Mesendoderm (in vitro differentiated cells): ENCODE data around the gene NRXN3.

Experiments
- DNase-seq: peaks from one replicate; pipeline ENCODE4 v3.0.0; 2013
- H2AK5ac ChIP-seq: 2 replicates; pipeline ENCODE4 v1.6.1; 2013; ENCODE audit warnings: low read length, inconsistent platforms
- H2BK120ac ChIP-seq: 2 replicates; pipeline ENCODE4 v1.6.1; 2013; ENCODE audit warnings: low read depth, mild to moderate bottlenecking, low read length, moderate library complexity, mixed read lengths
- H2BK15ac ChIP-seq: replicated peaks from 2 replicates; pipeline ENCODE4 v1.6.1; 2013; ENCODE audit warnings: low read depth, mild to moderate bottlenecking, moderate library complexity
- H2BK5ac ChIP-seq: 2 replicates; pipeline ENCODE4 v1.6.1; 2013; ENCODE audit warnings: low read length, inconsistent platforms
- H3K18ac ChIP-seq: 2 replicates; pipeline ENCODE4 v1.6.1; 2013; ENCODE audit warnings: mild to moderate bottlenecking, low read length, mixed read lengths
- H3K23ac ChIP-seq: one replicate; pipeline ENCODE4 v1.6.1; 2013; ENCODE audit warnings: low read length
- H3K27ac ChIP-seq: 2 replicates; pipeline ENCODE4 v1.5.1; 2013; ENCODE audit warnings: low read depth, mild to moderate bottlenecking, inconsistent platforms, low read length, moderate library complexity
- H3K27me3 ChIP-seq: 2 replicates; pipeline ENCODE4 v1.6.1; 2013; ENCODE audit warnings: low read length, control low read depth, mild to moderate bottlenecking, inconsistent platforms; ENCODE audit not compliant: insufficient read depth, poor library complexity
- H3K36me3 ChIP-seq: 2 replicates; pipeline ENCODE4 v1.6.1; 2013; ENCODE audit warnings: low read length, inconsistent platforms; ENCODE audit not compliant: control insufficient read depth, insufficient read depth
- H3K4ac ChIP-seq: one replicate; pipeline ENCODE4 v1.6.1; 2013; ENCODE audit warnings: low read depth, mild to moderate bottlenecking, low read length, moderate library complexity
- H3K4me1 ChIP-seq: 2 replicates; pipeline ENCODE4 v1.6.1; 2013; ENCODE audit warnings: low read depth, low read length, inconsistent platforms; ENCODE audit not compliant: control insufficient read depth
- H3K4me2 ChIP-seq: 2 replicates; pipeline ENCODE4 v1.6.1; 2013; ENCODE audit warnings: low read length
- H3K4me3 ChIP-seq: 2 replicates; pipeline ENCODE4 v1.5.1; 2013; ENCODE audit warnings: mild to moderate bottlenecking, low read length
- H3K56ac ChIP-seq: one replicate; pipeline ENCODE4 v1.6.1; 2013; ENCODE audit warnings: low read length
- H3K79me1 ChIP-seq: 2 replicates; pipeline ENCODE4 v1.6.1; 2013; ENCODE audit warnings: low read length, inconsistent platforms
- H3K79me2 ChIP-seq: 2 replicates; pipeline ENCODE4 v1.6.1; 2013; ENCODE audit warnings: mild to moderate bottlenecking, low read length; ENCODE audit not compliant: control insufficient read depth, insufficient read depth
- H3K9ac ChIP-seq: 2 replicates; pipeline ENCODE4 v1.6.1; 2013; ENCODE audit warnings: low read length, inconsistent platforms
- H4K5ac ChIP-seq: one replicate; pipeline ENCODE4 v1.6.1; 2013; ENCODE audit warnings: low read length
- H4K8ac ChIP-seq: one replicate; pipeline ENCODE4 v1.6.1; 2013; ENCODE audit warnings: low read depth, mild to moderate bottlenecking, control low read depth, low read length, moderate library complexity
- WGBS: extraction: QIAGEN DNeasy Blood & Tissue Kit; methylation state at CpG from one replicate; pipeline ENCODE4 v1.1.7; 2013; ENCODE audit warnings: low lambda C conversion rate, missing lambda C conversion rate; ENCODE audit not compliant: insufficient coverage; ENCODE audit errors: extremely low coverage; 5-methylcytosine and 5-hydroxymethylcytosine counted together

Gene NRXN3

DNA sequence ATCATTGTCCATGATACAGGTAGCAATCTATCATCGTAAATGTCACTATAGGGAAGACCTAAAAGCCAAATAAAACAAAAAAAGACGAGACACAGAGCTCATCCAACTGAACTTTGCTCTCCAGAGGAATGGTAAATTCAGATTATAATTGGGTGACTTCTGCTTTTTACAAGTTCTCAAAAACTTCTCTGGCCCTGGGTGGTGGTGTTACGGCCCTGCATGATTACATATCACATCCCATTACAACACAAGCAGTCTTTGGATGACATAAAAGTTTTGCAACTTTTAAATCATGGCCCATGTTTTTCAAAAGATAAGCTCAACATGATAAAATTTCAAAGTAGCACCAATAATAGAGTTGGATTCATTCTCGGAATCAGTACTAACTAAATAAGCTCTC lies 1741.6 kb downstream of the NRXN3 start:
- no peak overlapping the region for H3K4me2 ChIP-seq
- no CpG with 5 or more reads among the region's 4 CpGs for WGBS
- H3K4me3 ChIP-seq, result no peak overlapping the region
- H3K18ac ChIP-seq, result no peak overlapping the region
- no peaks in the 10 kb centered on the region for H3K79me1 ChIP-seq
- H4K8ac ChIP-seq, result no peak overlapping the region
- no peaks in the 10 kb centered on the region for H3K79me2 ChIP-seq
- no peak overlapping the region for H4K5ac ChIP-seq
- no peak overlapping the region for H3K56ac ChIP-seq
- no peaks in the 10 kb centered on the region for H3K27me3 ChIP-seq
- H2BK120ac ChIP-seq, result no peak overlapping the region
- no peak for DNase-seq
- H2AK5ac ChIP-seq, result no peak overlapping the region
- H3K4ac ChIP-seq, result no peak overlapping the region
- no peaks in the 10 kb centered on the region for H3K4me1 ChIP-seq
- H3K27ac ChIP-seq, result no peak overlapping the region
- no peak overlapping the region for H2BK5ac ChIP-seq
- H3K23ac ChIP-seq, result no peak overlapping the region
- no peak overlapping the region for H2BK15ac ChIP-seq
- no peak overlapping the region for H3K9ac ChIP-seq
- no peaks in the 10 kb centered on the region for H3K36me3 ChIP-seq

GRCh38 chr14:79914595-79914994 lies 1744.4 kb downstream of the NRXN3 start:
- Histone ChIP-seq H3K36me3 (no peaks in the 10 kb centered on the region), H3K79me1 (no peaks in the 10 kb centered on the region), H4K8ac (no peak overlapping the region), H3K27ac (no peak overlapping the region), H3K4me2 (no peak overlapping the region), H4K5ac (no peak overlapping the region), H2BK120ac (no peak overlapping the region), H3K79me2 (no peaks in the 10 kb centered on the region), H3K4me1 (no peaks in the 10 kb centered on the region), H3K27me3 (peaks cover 2% of the 10 kb centered on the region), H2BK15ac (no peak overlapping the region), H3K4me3 (no peak overlapping the region), H3K56ac (no peak overlapping the region), H3K18ac (no peak overlapping the region), H2AK5ac (no peak overlapping the region), H3K9ac (no peak overlapping the region), H3K4ac (no peak overlapping the region), H2BK5ac (no peak overlapping the region), H3K23ac (no peak overlapping the region)
- DNase-seq, result no peak
- WGBS, result no CpG with 5 or more reads among the region's 2 CpGs

DNA sequence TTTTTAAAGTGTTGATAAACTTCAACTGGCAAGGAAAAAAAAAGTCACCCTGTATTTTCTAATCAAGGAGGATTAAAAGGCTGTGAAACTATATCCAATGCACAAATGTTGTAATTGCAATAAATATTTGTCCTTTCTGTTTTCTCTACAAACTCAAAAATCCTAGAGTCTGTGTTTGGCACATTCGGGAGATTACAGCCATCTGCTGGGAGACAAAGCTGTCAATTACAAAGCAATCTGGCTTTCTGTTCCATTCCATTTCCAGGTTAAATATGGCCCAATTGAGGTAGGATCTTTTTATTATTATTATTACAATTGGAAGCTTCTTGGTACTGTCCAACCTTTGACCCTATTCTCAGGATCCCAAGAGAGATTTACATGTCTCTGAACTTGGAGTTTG lies 1745.2 kb downstream of the NRXN3 start:
- no CpG with 5 or more reads among the region's 1 CpG for WGBS
- Histone ChIP-seq H2BK120ac (no peak overlapping the region), H3K79me1 (no peaks in the 10 kb centered on the region)

GRCh38 chr14:79916281-79916680 lies 1746.1 kb downstream of the NRXN3 start:
- H2AK5ac ChIP-seq, result no peak overlapping the region
- no peak for DNase-seq
- no peaks in the 10 kb centered on the region for H3K79me2 ChIP-seq
- H3K36me3 ChIP-seq, result no peaks in the 10 kb centered on the region
- no peak overlapping the region for H3K23ac ChIP-seq
- H3K4me3 ChIP-seq, result no peak overlapping the region
- H3K27me3 ChIP-seq, result peaks cover 2% of the 10 kb centered on the region
- no peaks in the 10 kb centered on the region for H3K4me1 ChIP-seq
- H3K18ac ChIP-seq, result no peak overlapping the region
- no peak overlapping the region for H2BK15ac ChIP-seq
- H3K9ac ChIP-seq, result no peak overlapping the region
- H2BK5ac ChIP-seq, result no peak overlapping the region
- H3K79me1 ChIP-seq, result no peaks in the 10 kb centered on the region
- no peak overlapping the region for H3K4ac ChIP-seq
- H3K4me2 ChIP-seq, result no peak overlapping the region
- no peak overlapping the region for H4K5ac ChIP-seq
- H3K56ac ChIP-seq, result no peak overlapping the region
- H3K27ac ChIP-seq, result no peak overlapping the region
- no peak overlapping the region for H4K8ac ChIP-seq
- no peak overlapping the region for H2BK120ac ChIP-seq

More for the DNA sequence above, 1745.2 kb downstream of the NRXN3 start:
- Histone ChIP-seq H3K18ac (no peak overlapping the region), H3K27ac (no peak overlapping the region), H2BK5ac (no peak overlapping the region), H3K23ac (no peak overlapping the region), H3K4ac (no peak overlapping the region), H4K5ac (no peak overlapping the region), H3K79me2 (no peaks in the 10 kb centered on the region), H4K8ac (no peak overlapping the region), H3K9ac (no peak overlapping the region), H3K4me1 (no peaks in the 10 kb centered on the region), H2BK15ac (no peak overlapping the region), H3K56ac (no peak overlapping the region), H3K36me3 (no peaks in the 10 kb centered on the region), H3K4me2 (no peak overlapping the region), H3K27me3 (peaks cover 2% of the 10 kb centered on the region), H3K4me3 (no peak overlapping the region), H2AK5ac (no peak overlapping the region)
- DNase-seq, result no peak

DNA sequence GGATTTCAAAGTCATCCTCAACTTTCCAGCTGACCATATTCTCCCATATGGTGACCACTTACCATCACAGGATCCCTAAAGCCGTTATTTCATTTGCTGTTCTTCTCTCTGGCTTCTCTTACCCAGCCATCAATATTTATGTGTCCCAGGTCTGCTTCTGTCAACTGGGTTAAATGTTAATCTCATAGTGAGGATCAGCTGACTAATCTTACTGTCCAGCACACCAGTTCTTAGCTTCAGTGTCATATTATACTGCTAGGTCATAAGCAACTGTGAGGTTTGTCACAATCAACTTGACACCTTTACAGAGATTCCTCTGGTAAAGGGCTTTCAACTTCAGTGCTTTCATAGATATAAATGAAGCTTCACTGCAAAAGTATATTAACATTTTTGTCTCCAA lies 1746.7 kb downstream of the NRXN3 start:
- Histone ChIP-seq H2AK5ac (no peak overlapping the region), H3K4me1 (no peaks in the 10 kb centered on the region), H3K23ac (no peak overlapping the region), H4K8ac (no peak overlapping the region), H3K79me2 (no peaks in the 10 kb centered on the region), H3K4ac (no peak overlapping the region), H3K18ac (no peak overlapping the region), H2BK120ac (no peak overlapping the region), H2BK5ac (no peak overlapping the region), H3K79me1 (no peaks in the 10 kb centered on the region), H3K36me3 (no peaks in the 10 kb centered on the region), H3K56ac (no peak overlapping the region), H3K27ac (no peak overlapping the region), H2BK15ac (no peak overlapping the region), H3K27me3 (peaks cover 2% of the 10 kb centered on the region), H4K5ac (no peak overlapping the region), H3K4me2 (no peak overlapping the region), H3K9ac (no peak overlapping the region), H3K4me3 (no peak overlapping the region)
- WGBS, result no CpG with 5 or more reads among the region's 1 CpG
- no peak for DNase-seq
